NCI-H69 (cell line): Measurements from ENCODE around the gene FAM177B.
"Not testable (repeated sequence)": the region's sequence is repeated elsewhere in the genome, so short reads cannot be mapped to it uniquely, and the experiment has no call there.

Experiments used
- DNase-seq: peaks from one replicate; lab custom pipeline; 2025; lab: John Stamatoyannopoulos, UW

The FAM177B gene

DNA sequence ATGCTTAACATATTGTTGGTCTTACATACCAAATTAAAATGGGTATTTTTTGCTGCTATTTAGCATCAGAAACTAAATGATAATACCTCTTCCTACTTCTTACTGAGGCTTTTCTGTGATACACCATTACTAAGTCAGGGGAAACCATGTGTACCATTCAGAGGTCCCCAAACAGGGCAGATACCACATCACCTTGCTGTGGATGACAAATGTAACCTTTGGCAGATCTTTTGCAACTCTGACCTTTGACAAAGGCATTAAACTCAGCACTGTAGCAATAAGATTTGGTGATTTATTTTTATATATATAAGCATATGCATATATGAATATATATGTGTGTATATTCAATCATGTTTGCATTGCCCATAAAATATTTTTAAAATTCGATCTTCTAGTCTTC lies 2.9 kb downstream of the FAM177B start:
- DNase-seq, result no peak

DNA sequence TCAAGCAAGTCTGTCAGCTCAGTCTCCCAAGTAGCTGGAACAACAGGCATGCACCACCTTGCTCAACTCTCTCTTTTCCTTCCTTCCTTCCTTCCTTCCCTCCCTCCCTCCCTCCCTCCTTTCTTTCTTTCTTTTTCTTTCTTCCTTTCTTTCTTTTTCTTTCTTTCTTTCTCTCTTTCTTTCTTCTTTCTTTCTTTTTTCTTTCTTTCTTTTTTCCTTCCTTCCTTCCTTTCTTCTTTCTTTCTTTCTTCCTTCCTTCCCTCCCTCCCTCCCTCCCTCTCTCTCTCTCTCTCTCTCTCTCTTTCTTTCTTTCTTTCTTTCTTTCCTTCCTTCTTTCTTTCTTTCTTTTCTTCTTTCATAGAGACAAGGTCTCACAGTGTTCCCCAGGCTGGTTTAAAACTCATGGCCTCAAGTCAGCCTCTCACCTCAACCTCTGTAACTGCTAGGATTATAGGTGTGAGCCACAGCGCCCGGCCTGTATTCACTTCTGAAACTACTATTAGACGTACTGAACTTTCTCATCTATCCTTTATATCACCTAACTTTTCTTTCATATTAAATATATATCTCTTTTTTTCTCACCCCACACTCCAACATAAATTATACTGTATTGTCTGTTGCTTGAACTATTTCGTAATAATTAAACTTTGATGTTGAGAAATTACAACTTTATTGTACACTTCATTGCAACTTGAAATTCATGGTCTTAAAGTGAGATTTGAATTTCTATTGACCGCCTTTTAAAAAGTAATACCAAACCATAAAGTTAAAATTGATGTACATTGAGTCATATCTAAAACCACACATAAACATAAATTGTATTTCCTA lies 4.8 kb downstream of the FAM177B start:
- not testable (repeated sequence) for DNase-seq

DNA sequence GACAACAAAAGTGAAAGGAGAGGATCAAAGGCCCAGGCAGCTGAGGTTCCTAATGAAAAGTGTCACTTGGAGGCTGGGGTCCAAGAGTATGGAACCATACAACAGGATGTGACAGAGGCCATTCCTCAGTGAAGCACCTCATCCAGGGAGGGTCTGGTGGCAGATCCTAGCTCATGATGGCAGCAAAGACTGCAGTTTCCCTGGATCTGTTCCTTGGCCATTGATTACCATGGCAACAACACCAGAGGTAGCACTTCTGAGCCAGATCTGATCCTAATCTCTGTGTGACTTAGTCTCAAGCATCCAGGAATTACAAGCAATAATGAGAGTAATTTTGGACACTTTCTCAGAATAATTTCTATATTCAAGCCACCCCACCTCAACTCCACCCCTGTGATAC lies 12.9 kb downstream of the FAM177B start:
- DNase-seq, result peak; percentile 52

DNA sequence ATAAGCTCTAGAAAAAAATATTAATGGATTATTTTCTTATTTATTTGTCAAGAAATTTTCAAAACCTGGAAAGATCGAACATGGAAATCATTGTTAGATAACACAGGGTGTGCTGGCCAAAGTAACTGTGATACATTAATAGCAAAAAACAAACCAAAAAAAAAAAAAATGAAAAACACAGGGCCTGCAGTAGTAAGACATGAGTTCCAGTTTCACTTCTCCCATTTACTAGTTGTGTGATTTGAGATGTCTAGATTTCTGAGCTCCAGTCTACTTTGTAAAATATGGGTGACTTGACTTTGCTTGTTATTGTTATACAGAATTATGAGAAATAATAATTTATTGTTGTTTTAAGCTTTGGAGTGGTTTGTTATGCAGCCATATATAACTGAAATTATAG lies 13.6 kb downstream of the FAM177B start:
- no peak for DNase-seq

DNA sequence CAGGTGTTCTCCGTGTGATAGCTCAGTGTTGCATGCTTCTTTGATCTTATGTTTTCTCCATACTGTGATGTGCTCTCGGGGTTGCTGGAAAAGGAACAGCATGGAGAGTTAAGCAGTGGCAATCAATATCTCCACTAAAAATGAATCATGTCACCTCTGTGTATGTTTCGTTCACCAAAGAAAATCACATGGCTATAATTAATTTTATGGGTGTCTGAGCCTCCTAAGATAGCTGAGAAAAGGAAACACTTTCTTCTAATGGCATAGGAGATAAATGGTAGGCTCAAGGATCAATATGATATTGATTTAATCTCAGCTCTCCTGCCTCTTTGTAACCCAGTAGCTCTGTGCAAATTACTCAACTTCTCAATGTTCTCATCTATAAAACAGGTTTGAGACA lies 14.3 kb downstream of the FAM177B start:
- no peak for DNase-seq

DNA sequence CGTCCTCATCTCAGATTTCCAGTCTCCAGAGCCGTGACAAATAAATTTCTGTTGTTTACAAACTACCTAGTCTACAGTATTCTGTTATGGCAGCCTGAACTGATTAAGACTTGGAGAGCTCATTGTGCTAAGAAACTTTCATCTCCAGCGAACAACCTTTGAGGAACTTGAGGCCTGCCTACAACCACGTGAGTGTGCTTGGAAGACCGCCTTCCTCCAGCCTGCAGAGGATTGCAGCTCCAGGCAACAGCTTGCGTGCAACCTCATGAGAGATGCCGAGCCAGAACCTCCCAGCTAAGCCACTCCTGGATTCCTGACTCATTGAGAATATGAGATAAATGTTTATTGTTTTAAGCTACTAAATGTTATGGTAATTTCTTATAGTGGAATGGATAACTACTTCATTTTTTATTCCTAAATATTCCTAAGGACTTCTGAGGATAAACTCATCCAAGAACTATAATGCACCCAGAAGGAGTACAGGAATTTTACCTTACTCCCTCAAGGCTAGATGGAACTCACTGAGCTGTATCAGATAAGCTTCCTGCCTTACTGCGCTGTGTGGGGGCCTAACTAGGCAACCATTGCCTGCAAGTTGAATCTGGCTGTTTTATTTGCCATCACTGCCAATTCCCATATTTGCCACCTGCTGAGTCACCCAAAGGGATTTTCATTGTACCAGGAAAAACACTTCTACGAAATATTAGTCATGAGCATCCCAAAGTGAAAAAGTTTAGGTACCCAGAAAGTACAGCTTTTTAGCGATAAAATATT lies 17.6 kb downstream of the FAM177B start:
- no peak for DNase-seq

DNA sequence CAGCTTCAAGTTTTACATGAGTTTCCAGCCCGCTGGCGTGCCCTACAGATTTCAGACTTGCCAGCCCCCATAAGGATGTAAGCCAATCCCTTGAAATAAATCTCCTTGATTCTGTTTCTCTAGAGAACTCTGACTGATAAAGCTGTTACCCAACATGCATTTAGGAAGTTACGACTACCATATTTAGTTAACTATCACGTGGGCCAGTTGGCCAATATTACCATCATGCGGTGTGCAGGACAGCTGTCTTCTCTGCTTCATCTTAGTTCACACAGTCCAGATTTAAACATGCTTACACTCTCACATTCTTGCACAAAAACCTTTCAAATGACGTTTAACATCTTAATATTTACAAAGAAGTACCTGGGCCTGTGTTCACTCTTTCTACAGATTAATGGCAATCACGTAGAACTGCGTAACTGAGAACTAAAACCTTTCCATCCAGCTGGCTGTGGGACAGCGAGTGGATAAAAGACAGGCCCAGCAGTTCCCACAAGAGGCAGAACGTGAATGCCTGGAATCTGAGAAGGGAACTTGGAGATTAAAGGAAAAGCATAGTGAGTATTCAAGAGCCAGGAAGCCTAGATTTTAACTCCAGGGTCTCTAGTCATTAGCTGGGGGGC lies 20.8 kb downstream of the FAM177B start:
- DNase-seq, result no peak

DNA sequence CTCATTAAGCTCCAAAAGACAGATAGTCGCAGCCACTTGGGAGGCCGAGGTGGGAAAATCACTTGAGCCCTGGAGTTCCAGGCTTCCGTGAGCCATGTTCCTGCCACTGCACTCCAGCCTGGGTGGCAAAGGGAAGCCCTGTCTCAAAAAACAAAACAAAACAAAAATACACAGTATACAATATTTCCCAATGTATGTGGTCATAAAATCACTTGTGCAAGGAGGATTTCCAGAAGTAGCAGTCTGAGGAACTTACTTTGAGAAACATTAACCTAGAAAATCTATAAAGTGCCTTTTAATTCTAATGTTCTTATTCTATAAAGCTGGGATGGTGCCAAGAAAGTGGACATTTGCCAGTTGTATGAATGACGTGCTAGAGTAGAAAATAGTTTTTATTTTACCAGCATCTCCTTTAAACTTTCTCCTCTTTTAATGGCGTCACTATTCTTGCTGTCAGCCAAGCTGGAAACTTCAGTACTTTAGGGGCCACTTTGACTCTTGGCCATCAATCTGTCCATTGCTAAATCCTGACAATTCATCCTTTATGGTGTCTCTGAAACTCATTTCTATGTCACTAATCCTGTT lies 22.5 kb downstream of the FAM177B start:
- no peak for DNase-seq

DNA sequence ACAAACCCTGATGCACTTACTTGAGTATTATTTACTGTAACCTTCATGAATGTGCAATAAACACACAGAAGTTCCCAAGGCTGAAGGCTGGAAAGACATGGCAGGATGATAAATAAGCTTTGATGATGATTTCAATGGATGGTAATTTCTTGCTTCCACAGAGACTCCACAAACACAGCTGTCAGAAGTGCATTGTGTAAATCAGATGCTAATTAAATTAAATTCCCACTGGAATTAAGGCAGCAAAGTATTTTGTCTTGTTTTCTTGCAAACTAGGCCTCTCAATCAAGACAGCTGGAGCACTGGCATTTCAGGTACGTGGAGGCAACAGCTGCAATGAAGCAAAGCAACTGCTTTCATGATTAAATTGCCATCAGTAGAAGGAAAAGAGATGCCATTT lies 24.1 kb downstream of the FAM177B start:
- peak; percentile 89 for DNase-seq

DNA sequence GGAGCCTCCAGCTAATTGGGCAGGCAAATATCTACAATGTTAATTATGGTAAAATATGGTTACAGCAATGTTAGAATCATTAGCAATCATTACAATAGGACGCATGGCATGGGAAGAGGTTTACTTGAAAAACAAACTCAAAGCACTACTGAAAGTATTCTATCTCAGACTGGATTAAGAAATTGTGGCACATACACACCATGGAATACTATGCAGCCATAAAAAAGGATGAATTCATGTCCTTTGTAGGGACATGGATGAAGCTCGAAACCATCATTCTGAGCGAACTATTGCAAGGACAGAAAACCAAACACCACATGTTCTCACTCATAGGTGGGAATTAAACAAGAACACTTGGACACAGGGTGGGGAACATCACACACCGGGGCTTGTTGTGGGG lies 25.2 kb downstream of the FAM177B start:
- not testable (repeated sequence) for DNase-seq

DNA sequence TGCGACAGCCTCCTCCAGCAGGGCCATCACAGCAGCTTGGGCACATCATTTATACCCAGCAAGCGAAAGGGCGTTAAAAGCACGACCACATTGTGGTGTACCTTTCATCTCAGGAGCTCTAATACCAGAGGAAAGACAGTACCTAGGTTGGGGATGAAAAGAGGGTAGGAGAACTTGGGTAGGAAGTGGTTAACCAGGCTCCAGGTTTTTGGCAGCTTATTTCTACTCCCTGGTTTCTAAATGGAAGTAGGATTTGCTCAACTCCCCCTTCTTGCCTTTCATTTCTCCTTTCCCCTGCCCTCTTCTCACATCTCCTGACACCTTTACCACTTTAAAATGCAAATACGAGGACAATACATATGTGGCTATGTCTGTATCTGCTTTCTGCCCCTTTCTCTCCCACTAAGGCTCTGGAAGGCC lies 30.2 kb downstream of the FAM177B start:
- DNase-seq, result no peak

DNA sequence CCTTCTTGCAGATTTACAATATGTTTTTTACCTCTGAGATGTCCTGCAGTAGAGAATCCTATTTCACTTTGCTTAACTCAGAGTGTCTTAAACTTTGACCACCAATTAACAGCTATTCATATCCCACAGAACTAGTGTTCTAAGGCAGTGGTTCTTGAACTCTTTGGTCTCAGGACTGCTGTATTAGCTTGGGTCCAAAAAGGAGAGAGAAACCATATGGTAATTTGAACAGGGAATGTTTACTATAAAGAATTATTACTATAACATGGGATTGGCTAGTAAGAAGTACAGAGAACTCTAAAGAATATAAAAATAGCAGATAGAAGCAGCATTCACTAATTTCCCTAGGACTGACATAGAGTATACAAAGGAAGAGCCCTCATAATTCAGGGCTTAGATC lies 31.6 kb downstream of the FAM177B start:
- no peak for DNase-seq

DNA sequence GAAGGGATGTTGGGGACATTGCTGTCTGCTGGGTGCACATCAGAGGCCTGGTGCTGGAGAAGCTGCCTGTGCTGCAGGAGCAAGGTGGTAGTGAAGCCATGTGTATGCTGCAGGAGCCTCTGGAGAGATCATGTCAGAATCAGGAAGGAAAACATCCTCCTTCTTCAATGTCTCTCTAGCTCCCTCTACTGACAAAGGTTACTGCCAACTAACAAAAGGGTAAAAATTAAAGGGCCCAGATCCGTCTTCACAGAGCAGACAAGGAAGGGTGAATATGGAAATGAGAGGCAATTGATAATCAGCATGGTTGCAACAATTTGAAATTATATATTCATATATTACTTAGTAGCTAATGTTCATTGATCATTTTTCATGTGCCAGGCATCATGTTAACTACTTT lies 32.2 kb downstream of the FAM177B start:
- peak; percentile 74 for DNase-seq

DNA sequence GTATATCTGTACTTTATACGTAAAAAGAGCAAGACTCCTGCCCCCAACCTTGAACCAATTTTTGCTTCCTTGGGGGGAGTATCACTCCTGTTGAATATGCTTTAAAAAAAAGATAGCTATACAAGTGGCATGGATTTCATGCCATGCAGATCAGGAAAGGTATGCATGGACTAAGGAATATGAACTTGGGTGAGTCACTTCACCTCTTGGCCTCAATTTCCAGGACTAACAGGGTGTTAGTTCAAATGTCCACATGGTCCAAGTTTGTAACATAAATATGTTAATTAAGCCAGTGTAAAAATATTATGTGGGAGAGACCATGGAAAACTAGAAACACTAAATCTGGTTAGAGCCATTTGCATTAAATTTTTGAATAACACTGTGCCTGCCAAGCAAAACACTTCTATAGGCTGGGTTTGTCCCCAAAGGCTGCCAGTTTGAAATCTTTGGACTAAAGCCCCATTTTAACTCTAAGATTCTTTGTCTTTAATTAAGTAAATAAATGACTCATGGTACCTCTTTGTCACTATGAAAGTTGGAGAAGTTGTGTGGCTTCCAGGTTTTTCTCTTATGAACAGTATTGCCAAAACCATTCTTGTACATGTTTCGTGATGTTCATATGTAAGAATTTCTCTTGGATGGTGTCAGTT lies 33.1 kb downstream of the FAM177B start:
- DNase-seq, result no peak

DNA sequence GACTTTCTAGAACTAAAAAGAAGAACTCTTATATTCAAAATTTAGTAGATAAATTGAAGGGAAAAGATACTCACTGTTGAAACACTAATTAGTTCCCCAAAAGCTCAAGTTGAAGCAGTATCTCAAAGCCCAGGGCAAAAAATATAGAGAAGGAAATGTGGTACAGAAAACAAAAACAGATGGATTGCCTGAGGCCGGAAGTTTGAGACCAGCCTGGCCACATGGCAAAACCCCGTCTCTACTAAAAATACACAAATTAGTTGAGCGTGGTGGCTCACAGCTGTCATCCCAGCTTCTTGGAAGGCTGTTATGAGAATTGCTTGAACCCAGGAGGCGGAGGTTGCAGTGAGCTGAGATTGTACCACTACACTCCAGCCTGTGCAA lies 36.0 kb downstream of the FAM177B start:
- DNase-seq, result peak; percentile 92

DNA sequence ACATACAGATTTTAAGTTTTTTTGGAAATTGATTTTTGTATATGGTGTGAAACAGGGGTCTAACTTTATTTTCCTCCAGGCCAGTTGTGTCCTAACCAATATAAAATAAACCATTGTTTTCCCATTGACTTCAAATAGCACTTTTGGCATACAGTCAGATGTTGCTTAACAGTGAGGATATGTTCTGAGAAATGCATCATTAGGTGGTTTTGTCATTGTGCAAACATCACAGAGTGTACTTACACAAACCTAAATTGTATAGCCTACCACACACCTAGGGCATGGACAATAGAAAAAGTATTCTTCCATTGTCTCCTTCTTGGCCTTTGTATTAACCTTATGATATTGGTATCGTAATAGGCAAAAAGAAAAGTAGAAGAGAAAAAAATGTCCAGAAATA lies 40.5 kb downstream of the FAM177B start:
- DNase-seq, result peak; percentile 93

DNA sequence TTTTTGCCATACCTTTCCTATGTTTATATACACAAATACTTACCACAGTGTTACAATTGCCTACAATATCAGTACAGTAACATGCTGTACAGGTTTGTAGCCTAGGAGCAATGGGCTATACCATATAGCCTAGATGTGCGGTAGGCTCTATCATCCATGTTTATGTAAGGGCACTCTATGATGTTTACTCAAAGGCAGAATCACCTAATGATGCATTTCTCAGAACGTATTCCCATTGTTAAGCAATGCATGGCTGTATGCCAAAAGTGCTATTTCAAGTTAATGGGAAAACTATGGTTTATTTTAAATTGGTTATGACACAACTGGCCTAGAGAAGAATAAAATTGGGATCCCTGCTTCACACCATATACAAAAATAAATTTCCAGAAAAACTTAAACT lies 41.0 kb downstream of the FAM177B start:
- peak; percentile 96 for DNase-seq

DNA sequence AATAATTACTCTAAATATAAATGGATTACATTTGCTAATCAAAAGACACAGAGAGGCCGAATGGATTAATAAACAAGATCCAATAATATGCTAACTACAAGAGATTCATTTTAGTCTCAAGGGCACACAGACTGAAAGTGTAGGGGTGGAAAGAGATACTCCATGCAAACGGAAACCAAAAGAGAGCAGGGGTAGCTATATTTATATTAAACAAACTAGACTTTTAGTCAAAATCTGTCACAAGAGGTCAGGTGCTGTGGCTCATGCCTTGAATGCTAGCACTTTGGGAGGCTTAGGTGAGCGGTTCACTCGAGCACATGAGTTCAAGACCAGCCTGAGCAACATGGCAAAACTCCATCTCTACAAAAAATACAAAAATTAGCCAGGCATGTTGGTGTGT lies 44.2 kb downstream of the FAM177B start:
- no peak for DNase-seq

DNA sequence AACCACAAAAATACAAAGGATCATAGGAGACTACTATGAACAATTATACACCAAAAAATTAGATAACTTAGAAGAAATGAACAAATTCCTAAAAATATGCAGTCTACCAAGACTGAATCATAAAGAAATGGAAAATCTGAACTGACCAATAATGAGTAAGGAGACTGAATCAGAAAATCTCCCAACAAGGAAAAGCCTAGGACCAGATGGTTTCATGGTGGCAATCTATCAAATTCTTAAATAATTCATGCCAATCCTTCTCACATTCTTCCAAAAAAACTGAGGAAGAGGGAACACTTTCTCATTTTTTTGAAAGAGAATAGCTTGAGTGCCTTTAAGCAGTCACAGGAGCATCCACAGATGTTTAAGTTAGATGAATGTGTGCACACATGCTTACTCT lies 46.0 kb downstream of the FAM177B start:
- DNase-seq, result no peak

DNA sequence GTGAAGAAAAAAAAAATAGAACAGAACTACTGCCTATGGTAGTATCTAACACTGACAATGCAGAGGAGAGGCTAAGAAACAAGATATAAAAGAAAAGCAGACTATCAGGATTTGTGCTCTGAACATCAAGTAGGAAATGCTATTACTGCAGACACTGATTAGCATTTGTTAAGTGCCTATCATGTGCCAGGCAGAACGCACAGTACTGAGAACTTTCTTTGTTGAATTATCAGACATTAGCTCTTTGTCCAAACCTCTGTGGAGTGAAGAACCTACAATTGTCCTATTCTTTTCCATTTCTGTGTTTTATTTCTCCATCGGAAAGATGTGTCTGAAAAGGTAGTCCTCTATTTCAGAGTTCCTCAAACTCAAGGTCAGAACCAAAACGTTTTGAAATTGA lies 47.4 kb downstream of the FAM177B start:
- DNase-seq, result no peak

DNA sequence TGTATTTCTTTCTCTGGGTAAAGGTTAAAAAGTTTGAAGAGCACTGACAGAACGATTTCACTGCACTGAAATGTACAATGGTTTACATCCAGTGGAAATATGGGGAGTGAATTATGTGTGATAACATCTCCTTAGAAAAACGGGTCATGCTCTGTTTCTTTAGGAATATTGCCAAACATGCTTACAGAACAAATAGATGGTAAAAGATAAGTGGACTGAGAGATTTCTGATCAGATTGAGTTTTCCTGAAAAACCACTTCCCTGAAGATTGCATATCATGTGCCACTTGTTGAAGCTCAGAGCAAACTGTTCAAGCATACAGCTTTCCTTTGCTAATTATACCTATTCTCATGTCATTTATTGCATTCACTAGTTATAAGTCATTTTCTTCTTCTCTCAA lies 47.9 kb downstream of the FAM177B start:
- DNase-seq, result peak; percentile 38

DNA sequence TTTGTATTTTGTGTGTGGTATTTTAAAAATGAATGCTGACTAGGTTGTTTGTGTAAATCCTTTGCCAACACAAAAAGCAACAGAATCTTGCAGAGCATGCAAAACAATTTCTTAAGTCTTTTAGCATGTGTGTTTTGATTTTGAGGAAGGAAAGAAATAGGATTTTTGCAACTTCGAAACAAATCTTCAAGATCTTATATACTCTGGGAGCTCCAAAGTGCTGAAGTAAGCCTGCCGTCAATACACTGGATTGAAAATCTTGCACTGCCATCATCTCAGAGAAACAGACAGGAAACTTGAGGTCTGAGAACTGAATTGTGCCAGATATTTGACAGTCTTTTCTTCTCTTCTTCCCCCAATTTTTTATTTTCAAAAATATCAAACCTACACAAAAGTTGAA lies 48.5 kb downstream of the FAM177B start:
- no peak for DNase-seq
